Kidney epithelial cell (primary cell): ENCODE data around the gene CHAT. TPM values are rescaled to one million over a fixed set of nuclear protein-coding genes. Genes with fewer than 3 reads are reported as not detected.

Source experiments
- DNase-seq: peaks from one replicate; pipeline ENCODE4 v3.0.0-alpha.2; 2010; ENCODE audit warnings: low read depth
- H3K27me3 ChIP-seq: 2 replicates; pipeline ENCODE4 v1.6.0; 2011; ENCODE audit warnings: low read length; ENCODE audit not compliant: control insufficient read depth, insufficient read depth
- H3K36me3 ChIP-seq: 2 replicates; pipeline ENCODE4 v1.5.1; 2011; ENCODE audit warnings: low read length; ENCODE audit not compliant: control insufficient read depth, insufficient read depth
- H3K4me3 ChIP-seq: 2 replicates; pipeline ENCODE4 v1.5.1; 2011; ENCODE audit warnings: low read depth, mild to moderate bottlenecking, control low read depth, low read length
- total RNA-seq: library from RNA; depleted of rRNA; stranded (reverse); fragments of >200 nt; gene quantifications from 2 replicates; pipeline ENCODE4 v1.2.3, GENCODE V29; 2015
- TF ChIP-seq, protein P1 (sequence below): IDR thresholded peaks from 2 replicates; pipeline ENCODE4 v1.5.1; 2011; ENCODE audit warnings: mild to moderate bottlenecking, moderate library complexity, low read length, control low read depth, inconsistent platforms; ENCODE audit not compliant: insufficient read depth, poor library complexity, severe bottlenecking

Gene CHAT
- not detected in 2 replicates for total RNA-seq

DNA sequence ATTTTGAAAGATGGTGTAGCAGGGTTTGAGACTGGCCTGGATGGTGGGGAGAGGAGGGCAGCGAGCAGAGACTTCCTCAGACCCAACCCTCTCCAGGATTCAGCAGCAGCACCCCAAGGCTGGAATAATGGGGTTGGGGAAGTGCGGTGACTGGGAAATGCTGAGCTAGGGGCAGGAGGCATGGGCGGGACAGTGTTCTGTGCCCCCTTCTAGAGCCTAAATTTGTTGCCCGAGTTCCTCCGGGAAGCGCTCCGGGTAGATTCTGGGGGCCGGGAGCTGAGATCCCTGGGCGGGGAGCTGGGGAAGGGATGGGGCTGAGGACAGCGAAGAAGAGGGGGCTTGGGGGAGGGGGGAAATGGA, at the start of gene CHAT:
Gene CHAT, plus strand, starts transcription at position 156 of the 360 bp plus-strand sequence. Its CDS starts 153 bp downstream, at position 309.
- TF ChIP-seq, protein P1, sequence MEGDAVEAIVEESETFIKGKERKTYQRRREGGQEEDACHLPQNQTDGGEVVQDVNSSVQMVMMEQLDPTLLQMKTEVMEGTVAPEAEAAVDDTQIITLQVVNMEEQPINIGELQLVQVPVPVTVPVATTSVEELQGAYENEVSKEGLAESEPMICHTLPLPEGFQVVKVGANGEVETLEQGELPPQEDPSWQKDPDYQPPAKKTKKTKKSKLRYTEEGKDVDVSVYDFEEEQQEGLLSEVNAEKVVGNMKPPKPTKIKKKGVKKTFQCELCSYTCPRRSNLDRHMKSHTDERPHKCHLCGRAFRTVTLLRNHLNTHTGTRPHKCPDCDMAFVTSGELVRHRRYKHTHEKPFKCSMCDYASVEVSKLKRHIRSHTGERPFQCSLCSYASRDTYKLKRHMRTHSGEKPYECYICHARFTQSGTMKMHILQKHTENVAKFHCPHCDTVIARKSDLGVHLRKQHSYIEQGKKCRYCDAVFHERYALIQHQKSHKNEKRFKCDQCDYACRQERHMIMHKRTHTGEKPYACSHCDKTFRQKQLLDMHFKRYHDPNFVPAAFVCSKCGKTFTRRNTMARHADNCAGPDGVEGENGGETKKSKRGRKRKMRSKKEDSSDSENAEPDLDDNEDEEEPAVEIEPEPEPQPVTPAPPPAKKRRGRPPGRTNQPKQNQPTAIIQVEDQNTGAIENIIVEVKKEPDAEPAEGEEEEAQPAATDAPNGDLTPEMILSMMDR = no peak

DNA sequence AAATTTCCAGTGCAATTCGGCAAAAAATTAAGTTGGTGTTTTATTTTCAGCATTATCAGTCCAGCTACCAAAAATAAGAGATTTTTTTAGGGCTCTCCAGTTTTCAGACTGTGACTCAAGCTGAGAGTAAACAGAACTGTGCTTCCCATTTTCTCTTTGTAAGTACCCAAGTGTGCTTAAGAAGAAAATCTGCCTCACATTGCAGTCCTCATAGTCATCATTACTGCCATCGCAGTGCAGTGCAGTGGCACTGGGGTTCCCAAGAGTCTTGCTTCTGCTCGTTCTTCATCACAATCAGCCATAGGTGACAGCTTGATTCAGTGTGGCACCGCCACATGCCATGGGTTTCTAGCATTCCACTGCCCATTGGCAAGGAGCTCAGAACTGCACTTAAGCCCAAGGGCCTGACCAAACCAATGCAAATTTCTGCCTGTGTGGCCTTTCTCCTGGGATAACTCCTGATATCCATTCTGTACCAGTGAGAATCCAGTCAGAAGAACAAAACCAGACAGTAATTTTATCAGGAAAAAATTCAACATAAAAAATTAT, 49.3 kb upstream of the CHAT start:
- Histone ChIP-seq H3K4me3 (no peak overlapping the region), H3K36me3 (no peaks in the 10 kb centered on the region), H3K27me3 (no peaks in the 10 kb centered on the region)
- no peak for DNase-seq
- TF ChIP-seq, protein P1 = no peak

More for the DNA sequence above, at the start of gene CHAT:
- Histone ChIP-seq H3K4me3 (no peak within 1 kb of the TSS), H3K27me3 (peaks cover 85% of the 10 kb centered on the region), H3K36me3 (no peaks in the 10 kb centered on the region)
- no peak for DNase-seq

DNA sequence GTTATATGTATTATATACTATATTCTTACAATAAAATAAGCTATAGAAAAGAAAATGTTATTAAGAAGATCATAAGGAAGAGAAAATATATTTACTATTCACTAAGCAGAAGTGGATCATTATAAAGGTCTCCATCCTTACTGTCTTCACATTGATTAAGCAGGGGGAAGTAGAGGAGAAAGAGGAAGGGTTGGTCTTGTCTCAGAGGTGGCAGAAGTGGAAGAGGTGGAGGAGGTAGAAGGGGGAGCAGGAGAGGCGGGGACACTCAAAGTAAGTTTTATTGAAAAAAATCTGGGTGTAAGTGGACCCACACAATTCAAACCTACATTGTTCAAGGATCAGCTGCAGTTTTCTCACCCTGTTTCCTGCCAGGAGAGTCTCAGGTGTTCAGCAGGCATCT, 46.0 kb upstream of the CHAT start:
- Histone ChIP-seq H3K36me3 (no peaks in the 10 kb centered on the region), H3K4me3 (no peak overlapping the region), H3K27me3 (peaks cover 2% of the 10 kb centered on the region)
- TF ChIP-seq, protein P1 = no peak
- DNase-seq = no peak

DNA sequence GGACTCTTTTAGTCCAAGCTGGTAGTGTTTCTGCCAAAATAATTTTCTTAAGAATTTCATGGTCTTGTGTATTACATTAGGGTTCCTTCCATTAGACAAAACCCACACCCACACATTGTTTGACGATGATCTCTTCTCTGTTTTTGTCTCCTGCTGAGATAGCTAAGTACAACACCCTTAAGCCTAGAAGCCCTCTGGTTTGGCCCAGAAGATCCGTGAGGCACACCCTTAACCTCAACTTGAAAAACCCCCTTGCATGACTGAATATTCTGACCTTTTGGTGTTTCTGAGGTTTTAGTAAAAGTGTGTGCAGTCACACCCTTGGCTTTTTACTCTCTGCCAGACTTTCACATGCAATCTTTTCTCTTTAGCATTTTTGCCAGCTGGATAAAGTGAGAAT, 45.6 kb upstream of the CHAT start:
- TF ChIP-seq, protein P1 = no peak
- Histone ChIP-seq H3K27me3 (peaks cover 2% of the 10 kb centered on the region), H3K4me3 (no peak overlapping the region), H3K36me3 (no peaks in the 10 kb centered on the region)
- DNase-seq = no peak

DNA sequence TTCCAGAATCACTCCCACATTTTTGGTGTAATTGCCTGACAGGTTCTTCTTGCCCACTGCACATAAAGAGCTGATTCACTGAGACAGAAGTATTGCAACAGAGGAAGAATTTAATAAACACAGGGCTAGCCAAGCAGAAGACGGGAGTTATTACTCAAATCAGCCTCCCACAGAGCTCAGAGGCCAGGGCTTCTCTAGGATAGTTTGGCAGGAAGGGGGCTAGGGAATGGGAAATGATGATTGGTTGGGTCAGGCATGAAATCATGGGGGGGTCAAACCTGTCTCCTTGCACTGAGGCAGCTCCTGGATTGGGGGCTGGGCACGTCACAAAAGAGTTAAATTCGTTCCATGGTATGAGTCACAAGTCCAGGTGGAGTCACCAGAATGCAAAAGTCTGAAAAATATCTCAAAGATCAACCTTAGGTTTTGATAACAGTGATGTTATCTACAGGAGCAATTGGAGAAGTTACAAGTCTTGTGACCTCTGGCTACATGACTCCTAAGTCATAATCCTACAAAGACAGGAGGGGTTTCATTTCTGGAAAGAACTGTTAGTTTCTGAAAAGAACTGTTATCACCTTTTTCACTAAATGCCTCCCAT, 44.7 kb upstream of the CHAT start:
- DNase-seq = no peak
- TF ChIP-seq, protein P1 = no peak
- Histone ChIP-seq H3K36me3 (no peaks in the 10 kb centered on the region), H3K4me3 (no peak overlapping the region), H3K27me3 (peaks cover 2% of the 10 kb centered on the region)

DNA sequence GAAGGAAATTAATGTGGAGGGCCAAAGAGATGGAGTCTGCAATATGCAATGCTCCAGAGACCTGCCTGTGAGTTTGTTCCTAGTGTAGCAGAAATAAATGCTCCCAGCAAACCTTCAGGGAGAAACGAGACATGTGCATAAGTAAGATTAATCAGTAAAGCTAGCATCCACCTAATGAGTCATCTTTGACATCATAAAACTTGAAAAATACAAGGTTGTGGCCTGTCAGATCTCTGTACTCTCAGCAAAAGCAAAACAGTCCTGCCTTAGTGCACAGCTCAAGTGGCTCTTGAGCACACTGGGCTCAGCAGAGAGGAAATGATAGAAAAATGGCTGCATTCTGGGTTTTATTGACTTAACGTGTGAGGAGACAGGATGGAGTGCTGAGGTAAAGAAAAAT, 42.4 kb upstream of the CHAT start:
- TF ChIP-seq, protein P1 = no peak
- no peak for DNase-seq
- Histone ChIP-seq H3K36me3 (no peaks in the 10 kb centered on the region), H3K4me3 (no peak overlapping the region), H3K27me3 (peaks cover 2% of the 10 kb centered on the region)
